HepG2 (cell line): Measurements from ENCODE around the gene KLHL7. TPM values are rescaled to one million over a fixed set of nuclear protein-coding genes. Genes with fewer than 3 reads are reported as not detected.

Experiments
- ATAC-seq: fragments of 200-7000 bp; cut with Tn5 transposase; 3 replicates; pipeline ENCODE4 v1.9.1; 2020; ENCODE audit warnings: mild to moderate bottlenecking, moderate library complexity
- BruUV-seq: library from RNA; stranded (reverse); fragments of 400-500 nt; replicated peaks from 2 replicates; lab custom pipeline; 2021; lab: Mats Ljungman, UMichigan
- CTCF ChIA-PET: fragments of 300-600 bp; formaldehyde crosslinking; extraction: SDS; loops from one replicate; lab custom pipeline; 2021; ENCODE audit warnings: low total read pairs, inconsistent platforms, low intra/inter-chr PET ratio; lab: Yijun Ruan, JAX
- POLR2A ChIA-PET: fragments of 350-600 bp; sonication (Branson Sonifier 250); formaldehyde crosslinking; loops from one replicate; lab custom pipeline; 2020; ENCODE audit warnings: antibody characterized with exemption, inconsistent platforms; lab: Yijun Ruan, JAX
- DNase-seq: peaks from one replicate; pipeline ENCODE4 v3.0.0-alpha.2; 2015; ENCODE audit warnings: low spot score
- FAIRE-seq: peaks from 3 replicates; lab custom pipeline; 2011; peaks lifted over from hg19 to GRCh38; lab: Jason Lieb, UNC
- H2AFZ ChIP-seq: one replicate; pipeline ENCODE4 v1.6.1; 2011; ENCODE audit warnings: low read length, inconsistent platforms
- H3K27ac ChIP-seq: fragments of 300-600 bp; 3 replicates; pipeline ENCODE4 v1.8.0; 2011; ENCODE audit warnings: mixed run types, mild to moderate bottlenecking, mixed read lengths, low read length, inconsistent platforms; ENCODE audit not compliant: insufficient read depth; ENCODE audit errors: extremely low read length
- H3K27me3 ChIP-seq, 2 experiments: fragments of 200-600 bp in 1 of 2; 2 replicates in 1 of 2; 3 replicates in 1 of 2; pipeline versions ENCODE4 v1.6.0 to v1.8.0; 2011; ENCODE audit warnings: low read length in 2 of 2, mild to moderate bottlenecking in 2 of 2, moderate library complexity in 2 of 2, inconsistent platforms in 1 of 2; ENCODE audit not compliant: insufficient read depth in 2 of 2, control insufficient read depth in 1 of 2
- H3K36me3 ChIP-seq, 2 experiments: fragments of 200-600 bp in 1 of 2; replicated peaks in 1 of 2; 2 replicates in 1 of 2; 3 replicates in 1 of 2; pipeline versions ENCODE4 v1.5.1 to v1.8.0; 2011; ENCODE audit warnings: low read length in 2 of 2, inconsistent platforms in 1 of 2; ENCODE audit not compliant: insufficient read depth in 2 of 2, control insufficient read depth in 1 of 2
- H3K4me1 ChIP-seq: 2 replicates; pipeline ENCODE4 v1.5.1; 2012; ENCODE audit warnings: low read length, inconsistent platforms; ENCODE audit not compliant: insufficient read depth
- H3K4me2 ChIP-seq: 2 replicates; pipeline ENCODE4 v1.6.0; 2011; ENCODE audit warnings: low read depth, low read length, inconsistent platforms
- H3K4me3 ChIP-seq, 3 experiments: fragments of 200-600 bp in 1 of 3; sonication (generic), shearing (Covaris generic) in 1 of 3; replicated peaks in 1 of 3; 2 replicates each; pipeline ENCODE4 v1.5.1; 2011 to 2016; ENCODE audit warnings: low read length in 3 of 3, inconsistent platforms in 2 of 3, low read depth in 2 of 3, mild to moderate bottlenecking in 2 of 3, control low read depth in 1 of 3, mixed read lengths in 1 of 3; ENCODE audit not compliant: insufficient read depth in 1 of 3
- H3K79me2 ChIP-seq: one replicate; pipeline ENCODE4 v1.6.1; 2011; ENCODE audit warnings: low read length, inconsistent platforms; ENCODE audit not compliant: insufficient read depth
- H3K9ac ChIP-seq: 2 replicates; pipeline ENCODE4 v1.6.0; 2011; ENCODE audit warnings: mild to moderate bottlenecking, low read depth, low read length, inconsistent platforms; ENCODE audit not compliant: insufficient read depth
- H3K9me3 ChIP-seq: 2 replicates; pipeline ENCODE4 v1.5.1; 2012; ENCODE audit warnings: mild to moderate bottlenecking, low read length
- H4K20me1 ChIP-seq: 2 replicates; pipeline ENCODE4 v1.6.0; 2011; ENCODE audit warnings: inconsistent platforms, mild to moderate bottlenecking, low read length, moderate library complexity; ENCODE audit not compliant: insufficient read depth
- CBX2 ChIP-seq, 2 experiments: fragments of 200-600 bp in 1 of 2; sonication (generic); formaldehyde crosslinking in 1 of 2; IDR thresholded peaks; 2 replicates each; pipeline versions ENCODE4 v1.7.0 to v1.8.1; 2018 to 2022; ENCODE audit warnings: low read depth in 2 of 2, low read length in 1 of 2, mild to moderate bottlenecking in 1 of 2, missing genetic modification reagents in 1 of 2
- KDM6A ChIP-seq: IDR thresholded peaks from 2 replicates; pipeline ENCODE4 v1.6.1; 2016; ENCODE audit warnings: low read depth
- ZNF7 ChIP-seq: IDR thresholded peaks from 2 replicates; pipeline ENCODE4 v1.6.1; 2016; ENCODE audit warnings: missing biosample characterization, missing genetic modification reagents
- WGBS: methylation state at CpG from one replicate; pipeline ENCODE4 v1.1.6; 2017; ENCODE audit warnings: low lambda C conversion rate; 5-methylcytosine and 5-hydroxymethylcytosine counted together
- in situ Hi-C: cut with HindIII; loops from 2 replicates; pipeline ENCODE4 v1.10.0; 2017; ENCODE audit warnings: low pct_unique_long_range_greater_than_20kb; ENCODE audit not compliant: extremely low pct_ligation_motif_present
- intact Hi-C: fragments of 100-400 bp; cut with micrococcal nuclease; formaldehyde crosslinking; loops from one replicate; pipeline ENCODE4 v1.10.0; 2022; ENCODE audit not compliant: unreplicated experiment
- polyA plus RNA-seq, 8 experiments: library from polyadenylated mRNA; depleted of rRNA in 3 of 8; stranded (reverse) in 7 of 8; unstranded in 1 of 8; fragments of >200 nt; fragmentation: Illumina TruSeq in 4 of 8; extraction: Trizol in 4 of 8; gene quantifications; 2 replicates each; pipeline versions ENCODE4 v1.2.1 to v1.2.3, GENCODE V29; 2011 to 2016; ENCODE audit warnings: low read depth in 4 of 8, missing spikeins in 1 of 8, mixed read lengths in 1 of 8; ENCODE audit not compliant: insufficient read depth in 1 of 8
- total RNA-seq, 5 experiments: library from RNA; depleted of rRNA; stranded (reverse); fragments of >200 nt; fragmentation: Illumina TruSeq; extraction: Trizol; gene quantifications; 2 replicates each; pipeline ENCODE4 v1.2.3, GENCODE V29; 2016; ENCODE audit warnings: low read depth in 1 of 5
- TF ChIP-seq, protein P1 (sequence below), 2 experiments: fragments of 450-650 bp in 1 of 2; sonication (generic) in 1 of 2; formaldehyde crosslinking in 1 of 2; IDR thresholded peaks; 2 replicates each; pipeline versions ENCODE4 v1.6.1 to v1.8.0; 2016 to 2022; ENCODE audit warnings: antibody characterized with exemption in 1 of 2, mild to moderate bottlenecking in 1 of 2, missing genetic modification reagents in 1 of 2

Gene KLHL7
- total and polyA plus RNA-seq, 2 of the 13 experiments (the other 11 are each of a cell fraction or from before 2014, with no cell fraction given): 16.2 to 34.4 TPM

DNA sequence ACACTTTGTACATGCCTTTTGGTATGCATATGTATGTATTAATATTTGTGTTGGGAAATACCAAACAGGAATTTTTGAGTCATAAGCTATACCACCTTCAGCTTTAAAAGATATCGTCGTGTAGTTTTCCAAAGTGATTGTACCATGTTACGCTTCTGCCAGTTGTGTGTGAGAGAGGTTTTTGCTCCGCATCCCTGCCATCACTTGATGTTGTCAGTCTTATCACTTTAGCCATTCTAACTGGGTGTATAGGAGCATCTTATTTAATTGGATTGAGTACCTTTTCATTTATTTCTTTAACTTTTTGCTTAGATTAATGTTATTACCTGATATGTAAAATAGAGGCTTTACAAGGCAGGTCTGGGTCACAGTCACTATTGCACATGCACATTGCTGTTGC lies 3.4 kb downstream of the KLHL7 start:
- BruUV-seq: no TSS peak

DNA sequence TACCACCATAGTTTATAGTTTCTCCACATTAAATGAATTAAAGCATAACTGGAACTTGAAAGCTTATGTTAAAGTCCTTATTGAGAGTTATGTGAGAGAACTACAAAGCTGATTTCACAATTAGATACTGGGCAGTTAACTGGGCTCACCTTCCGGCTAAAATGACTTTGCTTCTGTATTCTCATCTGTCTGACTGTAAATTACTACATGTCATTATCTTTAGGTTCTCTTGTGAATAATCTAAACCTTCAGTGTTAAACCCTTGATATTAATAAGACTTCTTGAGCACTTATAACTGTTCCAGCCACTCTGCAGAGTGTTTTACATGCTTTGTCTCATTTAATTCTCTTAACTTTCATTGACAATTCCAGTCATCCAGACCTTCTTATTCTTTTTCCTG lies 3.9 kb downstream of the KLHL7 start:
- in situ Hi-C loops: loop anchor here (5.0 kb wide), 1 partner anchor 73 kb away; the partner anchor contains the start of gene NUP42
- no peak for ATAC-seq
- TF ChIP-seq, protein P1, sequence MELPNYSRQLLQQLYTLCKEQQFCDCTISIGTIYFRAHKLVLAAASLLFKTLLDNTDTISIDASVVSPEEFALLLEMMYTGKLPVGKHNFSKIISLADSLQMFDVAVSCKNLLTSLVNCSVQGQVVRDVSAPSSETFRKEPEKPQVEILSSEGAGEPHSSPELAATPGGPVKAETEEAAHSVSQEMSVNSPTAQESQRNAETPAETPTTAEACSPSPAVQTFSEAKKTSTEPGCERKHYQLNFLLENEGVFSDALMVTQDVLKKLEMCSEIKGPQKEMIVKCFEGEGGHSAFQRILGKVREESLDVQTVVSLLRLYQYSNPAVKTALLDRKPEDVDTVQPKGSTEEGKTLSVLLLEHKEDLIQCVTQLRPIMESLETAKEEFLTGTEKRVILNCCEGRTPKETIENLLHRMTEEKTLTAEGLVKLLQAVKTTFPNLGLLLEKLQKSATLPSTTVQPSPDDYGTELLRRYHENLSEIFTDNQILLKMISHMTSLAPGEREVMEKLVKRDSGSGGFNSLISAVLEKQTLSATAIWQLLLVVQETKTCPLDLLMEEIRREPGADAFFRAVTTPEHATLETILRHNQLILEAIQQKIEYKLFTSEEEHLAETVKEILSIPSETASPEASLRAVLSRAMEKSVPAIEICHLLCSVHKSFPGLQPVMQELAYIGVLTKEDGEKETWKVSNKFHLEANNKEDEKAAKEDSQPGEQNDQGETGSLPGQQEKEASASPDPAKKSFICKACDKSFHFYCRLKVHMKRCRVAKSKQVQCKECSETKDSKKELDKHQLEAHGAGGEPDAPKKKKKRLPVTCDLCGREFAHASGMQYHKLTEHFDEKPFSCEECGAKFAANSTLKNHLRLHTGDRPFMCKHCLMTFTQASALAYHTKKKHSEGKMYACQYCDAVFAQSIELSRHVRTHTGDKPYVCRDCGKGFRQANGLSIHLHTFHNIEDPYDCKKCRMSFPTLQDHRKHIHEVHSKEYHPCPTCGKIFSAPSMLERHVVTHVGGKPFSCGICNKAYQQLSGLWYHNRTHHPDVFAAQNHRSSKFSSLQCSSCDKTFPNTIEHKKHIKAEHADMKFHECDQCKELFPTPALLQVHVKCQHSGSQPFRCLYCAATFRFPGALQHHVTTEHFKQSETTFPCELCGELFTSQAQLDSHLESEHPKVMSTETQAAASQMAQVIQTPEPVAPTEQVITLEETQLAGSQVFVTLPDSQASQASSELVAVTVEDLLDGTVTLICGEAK (IDR thresholded peaks at IDR 0.05): no peak
- TF ChIP-seq, protein P1 (CRISPR knock-in tag; IDR thresholded peaks at IDR 0.05): no peak
- TF ChIP-seq CBX2 (IDR thresholded peaks at IDR 0.05; ENCODE audit: low read depth, low read length): no peak
- TF ChIP-seq CBX2 (CRISPR knock-in tag; IDR thresholded peaks at IDR 0.05; ENCODE audit: low read depth): no peak

More for the DNA sequence above, 3.4 kb downstream of the KLHL7 start:
- Histone ChIP-seq H3K9me3 (no peaks in the 10 kb centered on the region), H3K36me3 (no peaks in the 10 kb centered on the region), H3K4me2 (no peak overlapping the region), H3K27me3 (no peaks in the 10 kb centered on the region; a peak in 1 of 5 replicates), H4K20me1 (no peaks in the 10 kb centered on the region; the same call in 1 of the 2 replicates), H3K27ac (no peak overlapping the region), H3K9ac (no peak overlapping the region), H3K79me2 (peaks cover 56% of the 10 kb centered on the region), H3K4me3 (no peak overlapping the region), H3K4me1 (peaks cover 18% of the 10 kb centered on the region), H2AFZ (no peak overlapping the region)
- in situ Hi-C loops: loop anchor here (5.0 kb wide), 1 partner anchor 73 kb away; the partner anchor contains the start of gene NUP42
- CTCF ChIA-PET: no interaction called here
- TF ChIP-seq ZNF7 (CRISPR knock-in tag): peak; percentile 80
- TF ChIP-seq KDM6A (CRISPR knock-in tag): no peak
- intact Hi-C loops: loop anchor here (10.0 kb wide), 1 partner anchor 156 kb away; no protein-coding TSS in a partner anchor
- POLR2A ChIA-PET: no interaction called here
- ATAC-seq (no peak), FAIRE-seq (no peak), DNase-seq (no peak)
- 91% methylated on average over 4 of the region's 4 CpGs for WGBS

More for the DNA sequence above, 3.9 kb downstream of the KLHL7 start:
- Histone ChIP-seq H3K27me3 (no peaks in the 10 kb centered on the region; a peak in 1 of 5 replicates), H3K9ac (no peak overlapping the region), H3K27ac (no peak overlapping the region), H2AFZ (no peak overlapping the region), H3K4me2 (no peak overlapping the region), H3K4me3 (no peak overlapping the region), H3K36me3 (no peaks in the 10 kb centered on the region), H3K4me1 (peaks cover 18% of the 10 kb centered on the region), H3K79me2 (peaks cover 59% of the 10 kb centered on the region), H4K20me1 (no peaks in the 10 kb centered on the region; the same call in 1 of the 2 replicates), H3K9me3 (no peaks in the 10 kb centered on the region)
- POLR2A ChIA-PET: no interaction called here
- DNase-seq (no peak), FAIRE-seq (no peak)
- WGBS: 100% methylated on average over 1 of the region's 1 CpG
- intact Hi-C loops: loop anchor here (10.0 kb wide), 1 partner anchor 155 kb away; no protein-coding TSS in a partner anchor
- BruUV-seq: no TSS peak
- CTCF ChIA-PET: no interaction called here
